GM19438 (cell line): Measurements from ENCODE around the gene ZFY.

Source experiments
- ATAC-seq: cut with Tn5 transposase; IDR thresholded peaks from one replicate; pipeline ENCODE4 v1.9.1; 2021; ENCODE audit warnings: low read depth; ENCODE audit not compliant: unreplicated experiment

Gene ZFY

GRCh38 chrY:2934861-2935715 is at the start of gene ZFY:
Gene ZFY, plus strand, starts transcription at chrY:2935381. Its CDS starts 18,556 bp downstream, at chrY:2953937.
- ATAC-seq = no peak

- no peak for ATAC-seq
Observed at GRCh38 chrY:2885880-2886279, 49.3 kb upstream of the ZFY start.

DNA sequence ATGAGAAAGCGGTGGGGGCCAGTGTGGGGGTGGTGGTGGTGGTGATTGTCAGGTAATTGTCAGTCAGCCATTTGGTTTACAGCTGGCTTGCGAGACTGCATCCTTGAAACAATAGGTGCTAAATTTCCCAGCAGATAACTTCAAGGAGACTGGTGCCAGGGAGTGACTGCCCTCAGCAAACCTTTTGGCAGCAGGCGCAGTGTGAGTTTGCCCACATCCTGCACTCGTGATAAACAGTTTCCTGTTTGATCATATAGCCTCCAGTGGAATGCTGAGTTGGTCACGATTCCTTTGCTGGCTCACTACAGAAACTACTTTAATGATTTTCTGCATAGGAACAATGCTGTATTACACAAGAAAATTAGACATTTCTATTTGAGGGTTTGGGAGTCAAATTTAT is 47.8 kb upstream of the ZFY start:
- no peak for ATAC-seq

DNA sequence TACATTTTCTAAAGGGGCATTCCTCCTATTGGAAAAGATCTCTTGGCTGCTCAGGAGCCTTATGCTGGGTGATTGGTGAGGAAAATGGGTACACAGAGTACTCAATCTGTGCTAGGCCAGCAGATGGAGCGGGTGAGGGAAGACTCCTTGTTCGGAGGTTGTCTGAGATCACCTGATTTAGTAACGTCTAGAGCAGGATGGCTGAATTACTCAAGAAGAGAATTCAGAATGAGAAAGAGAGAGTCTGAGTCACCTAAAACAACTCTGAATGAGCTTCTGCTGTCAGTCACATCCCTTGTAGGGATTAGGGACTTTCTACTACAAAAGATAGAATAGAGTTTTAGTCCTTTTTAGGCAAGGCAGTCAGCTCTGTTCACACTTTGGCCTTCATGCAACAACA is 47.2 kb upstream of the ZFY start:
- ATAC-seq = no peak

DNA sequence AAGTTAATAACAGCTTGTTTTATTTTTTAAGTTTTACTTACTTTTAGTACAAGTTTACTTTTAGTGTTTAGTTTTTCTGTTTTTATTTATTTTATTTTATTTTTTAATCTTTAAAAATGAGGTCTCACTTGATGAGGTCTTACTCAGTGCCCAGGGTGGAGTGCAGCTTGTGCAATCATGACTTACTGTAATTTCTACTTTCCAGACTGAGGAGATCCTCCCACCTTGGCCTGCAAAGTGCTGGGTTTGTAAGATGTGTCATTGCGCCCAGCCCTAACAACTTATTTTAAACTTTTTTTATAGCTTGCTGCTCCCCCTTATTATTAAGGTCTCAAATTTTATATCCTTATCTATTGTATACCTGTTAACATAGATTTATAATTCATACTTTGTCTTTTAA is 41.7 kb upstream of the ZFY start:
- no peak for ATAC-seq

DNA sequence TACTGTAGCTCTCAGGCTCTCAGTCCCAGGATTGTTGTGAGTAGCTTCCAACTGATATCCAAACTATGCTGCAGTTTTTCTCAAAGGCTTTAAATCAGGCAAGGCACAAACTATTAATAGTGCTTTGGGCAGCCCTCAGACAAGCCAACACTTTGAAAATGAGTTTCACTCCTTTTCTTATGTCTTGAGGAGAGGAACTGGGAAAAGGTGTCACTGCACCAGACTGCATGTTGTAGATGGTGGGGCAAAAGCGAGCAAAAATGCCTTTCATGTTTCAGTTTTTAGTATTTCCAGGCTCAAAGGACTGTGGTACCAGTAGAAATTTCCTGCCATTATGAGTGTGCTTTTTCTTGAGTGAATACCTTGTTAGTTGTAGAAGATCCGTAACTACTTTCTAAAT is 39.1 kb upstream of the ZFY start:
- no peak for ATAC-seq

DNA sequence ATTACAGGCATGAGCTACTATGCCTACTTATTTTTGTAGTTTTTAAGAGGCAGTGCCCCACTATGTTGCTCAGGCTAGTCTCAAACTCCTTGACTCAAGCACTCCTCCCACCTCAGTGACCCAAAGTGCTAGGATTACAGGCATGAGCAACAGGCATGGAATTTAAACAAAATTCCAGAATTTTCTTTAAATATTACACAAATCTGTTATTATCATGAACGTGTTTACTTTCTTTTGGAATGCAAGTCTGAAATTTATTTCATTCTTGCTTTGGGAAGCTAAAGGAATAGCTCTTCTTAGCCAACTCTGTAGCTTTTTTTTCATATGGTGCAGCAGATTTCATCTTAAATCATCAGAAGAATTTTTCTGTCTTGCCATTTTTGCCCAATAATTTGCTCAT is 27.8 kb upstream of the ZFY start:
- no peak for ATAC-seq

- ATAC-seq = no peak
Observed at GRCh38 chrY:2913066-2913815, 21.9 kb upstream of the ZFY start.

GRCh38 chrY:2934078-2934477 is 1.1 kb upstream of the ZFY start:
- no peak for ATAC-seq

DNA sequence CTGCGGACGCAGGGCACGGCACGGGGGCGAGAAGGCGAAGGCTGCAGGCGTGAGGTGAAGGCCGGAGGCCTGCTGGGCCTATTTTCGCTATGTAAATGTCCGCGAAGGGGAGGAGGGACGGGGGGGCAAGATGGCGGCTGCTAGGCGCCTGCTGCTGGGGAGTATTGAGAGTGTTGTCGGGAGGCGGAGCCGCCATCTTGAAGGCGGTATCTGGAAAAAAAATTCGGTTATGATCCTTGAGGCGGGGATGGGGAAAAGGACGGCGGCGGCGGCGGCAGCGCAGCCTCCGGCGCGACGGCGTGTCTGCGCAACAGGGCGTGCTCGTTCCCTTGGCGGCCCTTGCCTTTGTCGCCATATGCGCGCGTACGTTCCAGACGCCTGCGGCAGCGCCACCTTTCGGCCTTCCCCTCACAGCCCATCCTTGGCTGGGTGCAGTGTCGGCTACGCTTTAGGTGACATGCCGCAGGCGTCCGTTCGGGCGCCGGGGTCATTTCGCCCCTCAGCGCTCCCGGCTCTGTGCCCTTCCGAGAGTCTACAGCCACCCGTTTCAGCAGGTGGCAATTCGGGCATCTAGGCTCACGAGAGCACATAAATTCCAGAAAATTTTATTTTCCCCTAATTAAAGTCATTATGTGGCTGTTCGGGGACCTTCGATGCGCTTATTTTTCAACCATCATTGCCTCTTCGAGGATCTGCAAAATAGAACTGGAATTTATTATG is 695 bp downstream of the ZFY start:
- no peak for ATAC-seq

- no peak for ATAC-seq
Observed at GRCh38 chrY:2936436-2936750, 1.2 kb downstream of the ZFY start.

- ATAC-seq = no peak
Observed at GRCh38 chrY:2937149-2937548, 2.0 kb downstream of the ZFY start.

DNA sequence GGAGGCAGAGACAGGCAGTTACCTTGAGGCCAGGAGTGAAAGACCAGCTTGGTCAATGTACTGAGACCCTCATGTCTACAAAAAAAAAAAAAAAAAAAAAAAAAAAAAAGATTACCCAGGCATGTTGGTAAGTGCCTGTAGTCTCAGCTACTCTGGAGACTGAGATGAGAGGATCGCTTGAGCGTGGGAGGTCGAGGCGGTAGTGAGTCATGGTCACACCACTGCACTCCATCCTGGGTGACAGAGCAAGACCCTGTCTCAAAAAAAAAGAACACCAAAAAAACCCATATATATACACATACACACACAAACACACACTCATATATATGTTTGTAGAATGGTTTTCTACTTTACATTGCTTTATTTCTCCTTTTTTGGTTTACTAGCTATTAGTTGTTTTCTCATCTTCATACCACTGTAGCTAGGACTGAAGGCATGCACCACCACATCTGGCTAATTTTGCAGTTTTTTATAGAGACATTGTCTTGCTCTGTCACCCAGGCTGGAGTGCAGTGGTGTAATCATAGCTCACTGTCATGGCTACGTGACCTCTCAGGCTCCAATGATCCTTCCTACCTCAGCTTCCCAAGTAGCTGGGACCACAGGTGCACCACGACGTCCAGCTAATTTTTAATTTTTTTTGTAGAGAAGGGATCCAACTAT is 14.5 kb downstream of the ZFY start:
- ATAC-seq = no peak

DNA sequence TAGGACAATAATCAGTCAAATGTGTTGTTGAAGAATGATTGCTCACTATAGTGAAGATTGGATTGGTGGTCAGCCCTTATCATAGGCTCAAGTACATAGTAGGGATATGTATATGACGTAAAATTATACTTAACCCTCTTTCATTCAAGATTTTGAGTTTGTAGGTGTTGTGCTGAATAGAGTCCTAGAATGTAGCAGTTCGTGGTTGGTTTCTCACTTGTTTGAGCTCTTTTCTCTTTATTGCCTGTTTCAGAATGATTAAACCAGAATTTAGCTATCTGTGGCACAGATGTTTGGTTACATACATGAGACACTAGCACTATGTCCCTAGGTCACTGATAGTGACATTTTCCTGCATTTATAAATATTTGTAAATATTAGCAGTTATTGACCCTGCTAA is 15.5 kb downstream of the ZFY start:
- ATAC-seq = no peak

DNA sequence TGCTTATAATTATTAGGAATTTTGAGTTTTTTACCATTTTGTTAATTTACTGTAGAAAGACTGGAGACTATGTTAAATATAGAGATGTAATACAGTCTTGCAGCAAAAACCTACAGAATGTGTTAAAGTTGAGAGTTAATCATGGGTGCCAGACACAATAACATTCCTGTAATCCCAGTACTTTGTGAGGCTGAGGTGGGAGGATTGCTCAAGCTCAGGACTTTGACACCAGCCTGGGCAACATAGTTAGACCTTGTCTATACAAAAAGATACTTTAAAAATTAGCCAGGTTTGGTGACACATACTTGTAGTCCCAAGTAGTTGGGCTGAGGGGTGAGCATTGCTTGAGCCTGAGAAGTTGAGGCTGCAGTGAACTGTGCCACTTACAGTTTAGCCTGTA is 17.7 kb downstream of the ZFY start:
- ATAC-seq = no peak

- ATAC-seq = no peak
Observed at GRCh38 chrY:2954735-2955134, 19.6 kb downstream of the ZFY start.

- no peak for ATAC-seq
Observed at GRCh38 chrY:2955561-2955960, 20.4 kb downstream of the ZFY start.

GRCh38 chrY:2962061-2962460 is 26.9 kb downstream of the ZFY start:
- no peak for ATAC-seq

- no peak for ATAC-seq
Observed at GRCh38 chrY:2964814-2965213, 29.6 kb downstream of the ZFY start.

- no peak for ATAC-seq
Observed at GRCh38 chrY:2965629-2966028, 30.4 kb downstream of the ZFY start.

GRCh38 chrY:2969561-2969960 is 34.4 kb downstream of the ZFY start:
- no peak for ATAC-seq
